Karpas-422 (cell line): ENCODE results near the gene CTCFL. TPM values are rescaled to one million over a fixed set of nuclear protein-coding genes. Genes with fewer than 3 reads are reported as not detected.
A peak's percentile ranks its signal among the peaks of the same experiment; 100 is the strongest.

Source experiments
- DNase-seq: peaks from one replicate; pipeline ENCODE4 v3.0.0-alpha.2; 2015
- H2AFZ ChIP-seq: fragments of 200-600 bp; sonication (generic); 2 replicates; pipeline ENCODE4 v1.6.1; 2014; ENCODE audit warnings: antibody characterized with exemption, low read length, mixed read lengths
- H3K27ac ChIP-seq: fragments of 200-600 bp; sonication (generic); 2 replicates; pipeline ENCODE4 v1.5.1; 2014; ENCODE audit warnings: mild to moderate bottlenecking, low read length, moderate library complexity
- H3K27me3 ChIP-seq: fragments of 200-600 bp; sonication (generic); 2 replicates; pipeline ENCODE4 v1.6.1; 2014; ENCODE audit warnings: low read length, mixed read lengths
- H3K36me3 ChIP-seq: fragments of 200-600 bp; sonication (generic); 2 replicates; pipeline ENCODE4 v1.6.1; 2014; ENCODE audit warnings: low read length, mixed read lengths; ENCODE audit not compliant: insufficient read depth
- H3K4me1 ChIP-seq: fragments of 200-600 bp; sonication (generic); 2 replicates; pipeline ENCODE4 v1.6.1; 2014; ENCODE audit warnings: mild to moderate bottlenecking, low read length, mixed read lengths
- H3K4me2 ChIP-seq: fragments of 200-600 bp; sonication (generic); 2 replicates; pipeline ENCODE4 v1.6.1; 2014; ENCODE audit warnings: low read length, low read depth, mild to moderate bottlenecking; ENCODE audit not compliant: poor library complexity, severe bottlenecking
- H3K4me3 ChIP-seq: fragments of 200-600 bp; sonication (generic); 2 replicates; pipeline ENCODE4 v1.5.1; 2014; ENCODE audit warnings: mild to moderate bottlenecking, antibody characterized with exemption, low read length, mixed read lengths
- H3K79me2 ChIP-seq: fragments of 200-600 bp; sonication (generic); 2 replicates; pipeline ENCODE4 v1.6.1; 2014; ENCODE audit warnings: mild to moderate bottlenecking, low read length, mixed read lengths
- H3K9ac ChIP-seq: fragments of 200-600 bp; sonication (generic); 2 replicates; pipeline ENCODE4 v1.6.0; 2014; ENCODE audit warnings: low read length
- H3K9me2 ChIP-seq: fragments of 200-600 bp; sonication (generic), shearing (Covaris generic); replicated peaks from 2 replicates; pipeline ENCODE4 v1.6.0; 2014; ENCODE audit warnings: mild to moderate bottlenecking, low read length, moderate library complexity; ENCODE audit not compliant: insufficient read depth
- H3K9me3 ChIP-seq: fragments of 300-700, 200-600 bp; sonication (generic); 2 replicates; pipeline ENCODE4 v1.6.1; 2014; ENCODE audit warnings: low read length, mixed read lengths
- H4K20me1 ChIP-seq: fragments of 200-600 bp; sonication (generic); 2 replicates; pipeline ENCODE4 v1.6.1; 2014; ENCODE audit warnings: mild to moderate bottlenecking, antibody characterized with exemption, low read length, low read depth; ENCODE audit not compliant: insufficient read depth
- total RNA-seq: library from RNA; depleted of rRNA; stranded (reverse); fragments of >200 nt; shearing (Covaris generic); gene quantifications from 2 replicates; pipeline ENCODE4 v1.2.3, GENCODE V29; 2014; ENCODE audit warnings: low replicate concordance

Gene CTCFL
- total RNA-seq, 1 experiment from 2014 or later = not detected

DNA sequence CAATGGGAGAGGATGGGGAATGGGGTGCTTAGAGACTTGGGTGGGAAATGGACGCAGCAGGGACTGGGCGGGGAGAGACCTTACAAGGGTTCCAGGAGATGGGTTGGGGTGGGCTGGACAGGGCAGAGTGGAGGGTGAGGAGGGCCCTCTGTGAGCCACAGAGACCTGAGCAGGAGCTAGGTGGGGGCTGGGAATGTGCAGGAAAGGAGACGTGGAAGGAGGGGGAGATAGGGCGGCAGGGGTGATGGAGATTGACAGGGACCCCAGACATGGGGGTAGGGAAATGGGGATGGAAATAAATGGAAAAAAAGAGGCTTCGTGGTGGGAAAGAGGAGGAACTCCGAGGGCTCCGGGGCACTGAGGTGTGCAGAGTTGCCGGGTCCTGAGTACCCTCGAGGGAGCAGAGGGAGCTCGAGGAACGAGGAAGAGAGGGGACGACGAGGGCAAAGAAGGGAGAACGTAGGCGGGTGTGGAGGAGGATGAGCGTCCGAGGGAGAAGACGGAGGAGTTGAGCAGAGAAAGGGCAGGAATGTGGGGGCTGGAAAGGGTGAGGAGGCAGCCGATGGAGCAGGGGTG lies 2.0 kb upstream of the CTCFL start:
- Histone ChIP-seq H2AFZ (no peak overlapping the region), H3K36me3 (no peaks in the 10 kb centered on the region), H3K9me3 (no peaks in the 10 kb centered on the region), H3K4me3 (no peak overlapping the region), H3K27me3 (no peaks in the 10 kb centered on the region), H3K79me2 (no peaks in the 10 kb centered on the region), H3K9me2 (no peaks in the 10 kb centered on the region), H3K4me1 (peaks cover 15% of the 10 kb centered on the region), H3K9ac (no peak overlapping the region), H3K4me2 (no peak overlapping the region), H3K27ac (no peak overlapping the region), H4K20me1 (0 out of 2 replicates have a peak, but pooled peaks cover 5% of the 10 kb centered on the region)
- DNase-seq = no peak

DNA sequence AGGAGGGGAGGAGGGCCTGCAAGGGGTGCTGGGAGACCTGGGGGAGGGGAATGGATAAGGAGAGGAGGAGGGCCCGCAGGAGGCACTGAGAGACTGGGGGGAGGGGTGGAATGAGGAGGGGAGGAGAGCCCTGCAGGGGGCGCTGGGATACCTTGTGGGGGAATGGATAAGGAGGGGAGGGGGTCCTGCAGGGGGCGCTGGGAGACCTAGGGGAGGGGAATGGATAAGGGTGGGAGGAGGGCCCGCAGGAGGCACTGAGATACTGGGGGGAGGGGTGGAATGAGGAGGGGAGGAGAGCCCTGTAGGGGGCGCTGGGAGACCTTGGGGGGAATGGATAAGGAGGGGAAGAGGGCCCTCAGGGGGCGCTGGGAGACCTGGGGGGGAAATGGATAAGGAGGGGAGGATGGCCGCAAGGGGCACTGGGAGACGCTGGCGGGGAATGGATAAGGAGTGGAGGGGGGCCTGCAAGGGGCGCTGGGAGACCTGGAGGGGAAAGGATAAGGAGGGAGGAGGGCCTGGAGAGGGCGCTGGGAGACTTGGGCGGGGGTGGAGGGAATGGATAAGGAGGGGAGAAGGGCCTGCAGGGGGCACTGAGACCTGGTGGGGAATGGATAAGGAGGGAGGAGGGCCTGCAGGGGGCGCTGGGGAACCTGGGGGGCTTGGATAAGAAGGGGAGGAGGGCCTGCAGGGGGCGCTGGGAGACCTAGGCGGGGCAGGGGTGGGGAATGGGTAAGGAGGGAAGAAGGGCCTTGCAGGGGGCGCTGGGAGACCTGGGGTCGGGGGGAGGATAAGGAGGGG lies 1.3 kb upstream of the CTCFL start:
- Histone ChIP-seq H3K36me3 (no peaks in the 10 kb centered on the region), H3K27me3 (no peaks in the 10 kb centered on the region), H3K4me1 (peaks cover 21% of the 10 kb centered on the region), H3K4me3 (no peak overlapping the region), H3K9me3 (no peaks in the 10 kb centered on the region), H2AFZ (no peak overlapping the region), H4K20me1 (0 out of 2 replicates have a peak, but pooled peaks cover 5% of the 10 kb centered on the region), H3K9ac (no peak overlapping the region), H3K79me2 (no peaks in the 10 kb centered on the region), H3K4me2 (no peak overlapping the region), H3K27ac (no peak overlapping the region), H3K9me2 (no peaks in the 10 kb centered on the region)
- peak; percentile 91 for DNase-seq

DNA sequence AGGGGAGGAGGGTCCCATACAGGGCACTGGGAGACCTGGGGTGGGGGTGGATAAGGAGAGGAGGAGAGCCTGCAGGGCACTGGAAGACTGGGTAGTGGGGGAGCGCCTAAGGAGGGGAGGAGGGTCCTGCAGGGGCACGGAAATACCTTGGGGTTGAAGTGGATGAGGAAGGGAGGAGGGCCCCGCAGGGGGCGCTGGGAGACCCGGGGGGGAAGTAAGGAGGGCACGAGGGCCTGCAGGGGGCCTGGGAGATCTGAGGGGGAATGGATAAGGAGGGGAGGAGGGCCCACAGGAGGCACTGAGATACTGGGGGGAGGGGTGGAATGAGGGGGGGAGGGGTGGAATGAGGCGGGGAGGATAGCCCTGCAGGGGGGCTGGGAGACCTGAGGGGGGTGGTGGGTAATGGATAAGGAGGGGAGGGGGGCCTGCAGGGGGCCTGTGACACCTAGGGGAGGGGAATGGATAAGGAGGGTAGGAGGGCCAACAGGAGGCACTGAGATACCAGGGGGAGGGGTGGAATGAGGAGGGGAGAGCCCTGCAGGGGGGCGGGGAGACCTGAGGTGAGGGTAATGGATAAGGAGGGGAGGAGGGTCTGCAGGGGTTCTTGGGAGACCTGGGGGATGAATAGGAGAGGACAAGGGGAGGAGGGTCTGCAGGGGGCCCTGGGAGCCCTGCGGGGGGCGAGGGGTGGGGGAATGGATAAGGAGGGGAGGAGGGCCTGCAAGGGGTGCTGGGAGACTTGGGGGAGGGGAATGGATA lies 567 bp upstream of the CTCFL start:
- H3K9me2 ChIP-seq = no peaks in the 10 kb centered on the region

DNA sequence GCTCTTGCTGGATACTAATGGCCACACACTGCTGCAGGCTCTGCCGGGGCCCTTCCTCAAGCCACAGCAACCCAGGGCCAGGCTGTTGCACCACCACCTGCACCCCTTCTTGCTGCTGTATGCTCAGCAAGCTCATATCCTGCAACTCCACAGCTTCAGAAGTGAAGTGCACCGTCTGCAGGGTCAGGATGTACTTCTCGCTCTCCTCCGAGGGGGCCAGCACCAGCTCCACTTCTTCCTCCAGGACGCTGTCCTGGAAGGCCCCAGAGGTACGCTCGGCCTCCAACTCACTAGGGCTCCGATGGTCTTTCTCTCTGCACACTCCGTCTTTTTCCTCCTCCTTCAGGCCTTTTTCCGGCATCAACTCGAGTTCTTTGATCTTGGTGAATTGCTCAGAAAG lies 1.2 kb downstream of the CTCFL start:
- Histone ChIP-seq H3K9me3 (no peaks in the 10 kb centered on the region), H3K4me3 (no peak overlapping the region), H2AFZ (no peak overlapping the region), H3K79me2 (no peaks in the 10 kb centered on the region), H3K27me3 (no peaks in the 10 kb centered on the region), H3K4me1 (peaks cover 21% of the 10 kb centered on the region), H4K20me1 (no peaks in the 10 kb centered on the region), H3K27ac (no peak overlapping the region), H3K4me2 (no peak overlapping the region), H3K36me3 (no peaks in the 10 kb centered on the region), H3K9ac (no peak overlapping the region), H3K9me2 (no peaks in the 10 kb centered on the region)
- DNase-seq = no peak

More for the DNA sequence above, 567 bp upstream of the CTCFL start:
- Histone ChIP-seq H3K4me3 (no peak overlapping the region), H3K27me3 (no peaks in the 10 kb centered on the region), H2AFZ (no peak overlapping the region), H3K36me3 (no peaks in the 10 kb centered on the region), H3K4me1 (peaks cover 21% of the 10 kb centered on the region), H3K9me3 (no peaks in the 10 kb centered on the region), H4K20me1 (0 out of 2 replicates have a peak, but pooled peaks cover 5% of the 10 kb centered on the region), H3K27ac (no peak overlapping the region), H3K9ac (no peak overlapping the region), H3K79me2 (no peaks in the 10 kb centered on the region), H3K4me2 (no peak overlapping the region)
- DNase-seq = no peak

DNA sequence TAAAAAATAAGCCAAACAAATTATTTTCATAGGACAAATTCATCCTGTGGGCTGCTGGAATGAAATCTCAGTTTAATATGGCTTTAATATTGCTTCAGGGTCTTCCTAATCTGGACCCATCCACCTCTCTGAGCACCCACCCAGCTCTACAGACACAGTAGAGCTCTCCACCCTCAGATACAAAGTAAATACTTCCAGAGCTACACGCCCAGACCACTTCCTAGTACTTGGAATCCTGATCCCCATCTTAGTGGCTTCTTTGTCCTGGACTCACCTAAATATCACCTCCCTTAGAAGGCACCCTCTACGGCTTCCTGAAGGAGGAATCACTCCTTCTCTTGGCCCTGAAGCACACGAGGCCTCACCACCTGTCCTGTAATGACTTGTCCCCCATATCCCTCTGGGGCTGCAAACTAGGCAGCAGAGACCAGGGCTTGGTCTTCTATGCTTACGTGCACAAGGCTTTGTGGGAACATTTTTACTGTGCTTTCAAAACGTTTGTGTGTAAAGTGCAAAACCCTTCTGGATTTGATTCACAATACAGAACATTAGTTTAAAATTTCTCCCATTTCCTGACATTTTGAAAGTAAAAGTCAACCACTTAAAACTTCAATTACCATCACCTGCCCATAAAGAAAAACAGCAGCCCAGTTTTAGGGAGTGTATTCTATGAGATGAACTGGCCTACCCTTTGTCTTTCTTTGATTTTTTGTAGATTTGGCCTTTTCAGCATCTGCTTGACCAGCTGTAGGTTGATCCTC lies 2.4 kb downstream of the CTCFL start:
- H3K9me2 ChIP-seq = no peaks in the 10 kb centered on the region
- H3K27ac ChIP-seq = peak overlapping the region; percentile 65
- peak overlapping the region; percentile 38; the same call in 1 of the 2 replicates for H2AFZ ChIP-seq
- H3K36me3 ChIP-seq = no peaks in the 10 kb centered on the region
- peak overlapping the region; percentile 39 for H3K4me2 ChIP-seq
- H3K9me3 ChIP-seq = no peaks in the 10 kb centered on the region
- no peaks in the 10 kb centered on the region for H3K79me2 ChIP-seq
- H3K27me3 ChIP-seq = no peaks in the 10 kb centered on the region
- no peak for DNase-seq
- H3K9ac ChIP-seq = peak overlapping the region; percentile 33; the same call in 1 of the 2 replicates
- no peaks in the 10 kb centered on the region for H4K20me1 ChIP-seq
- no peak overlapping the region for H3K4me3 ChIP-seq
- peaks cover 21% of the 10 kb centered on the region for H3K4me1 ChIP-seq

DNA sequence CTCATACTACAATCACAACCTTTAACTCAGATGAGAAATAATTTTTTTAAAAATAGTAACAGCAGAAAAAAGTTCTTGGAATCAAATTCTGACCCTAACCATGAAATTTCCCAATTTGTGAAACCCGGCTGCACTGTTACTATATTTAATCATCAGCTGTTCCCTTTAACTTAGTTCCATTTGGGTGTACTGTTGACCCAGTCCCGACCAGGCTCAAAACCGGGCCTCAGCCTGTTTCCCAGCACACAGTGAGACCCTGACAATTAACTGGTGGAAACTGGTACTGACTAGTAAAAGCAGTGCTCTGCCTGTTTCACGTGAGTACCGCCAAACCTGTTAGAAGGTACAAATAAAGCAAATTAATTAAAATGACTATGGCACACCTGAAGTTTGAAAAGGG lies 7.0 kb downstream of the CTCFL start:
- Histone ChIP-seq H3K9ac (no peak overlapping the region), H3K4me2 (no peak overlapping the region), H3K9me2 (no peaks in the 10 kb centered on the region), H4K20me1 (no peaks in the 10 kb centered on the region), H3K36me3 (peaks cover 3% of the 10 kb centered on the region; the same call in 1 of the 2 replicates), H3K79me2 (no peaks in the 10 kb centered on the region), H3K27me3 (no peaks in the 10 kb centered on the region), H3K4me3 (no peak overlapping the region), H3K4me1 (peaks cover 16% of the 10 kb centered on the region), H2AFZ (no peak overlapping the region), H3K27ac (no peak overlapping the region), H3K9me3 (no peaks in the 10 kb centered on the region)
- no peak for DNase-seq

DNA sequence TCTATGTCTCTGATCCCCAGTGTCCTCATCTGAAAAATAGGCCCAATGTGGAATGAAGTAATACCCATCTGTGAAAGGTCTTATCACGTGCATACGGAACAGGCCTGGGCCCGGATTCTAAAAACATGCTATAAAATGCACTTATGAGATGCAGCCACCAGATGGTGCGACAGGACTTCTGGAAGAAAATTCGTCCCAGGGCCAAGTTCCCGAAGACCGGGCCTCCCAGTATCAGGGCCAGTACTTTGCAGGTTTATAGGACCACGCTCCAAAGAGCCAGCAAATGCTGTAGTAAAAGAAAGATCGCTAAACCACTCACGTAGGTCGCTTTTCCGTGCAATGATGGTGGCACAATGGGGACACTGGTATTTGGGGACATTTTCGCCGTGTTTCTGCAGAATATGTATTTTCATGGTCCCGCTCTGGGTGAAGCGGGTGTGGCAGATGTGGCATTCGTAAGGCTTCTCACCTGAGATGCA lies 10.6 kb downstream of the CTCFL start:
- peak; percentile 63 for DNase-seq
- H2AFZ ChIP-seq = no peak overlapping the region
- H3K9me3 ChIP-seq = no peaks in the 10 kb centered on the region

More for the DNA sequence above, 10.6 kb downstream of the CTCFL start:
- Histone ChIP-seq H4K20me1 (no peaks in the 10 kb centered on the region), H3K4me1 (0 out of 2 replicates have a peak, but pooled peaks cover 3% of the 10 kb centered on the region), H3K27ac (no peak overlapping the region), H3K79me2 (peaks cover 5% of the 10 kb centered on the region; the same call in 1 of the 2 replicates), H3K9me2 (no peaks in the 10 kb centered on the region), H3K4me3 (no peak overlapping the region), H3K27me3 (no peaks in the 10 kb centered on the region), H3K4me2 (no peak overlapping the region), H3K36me3 (peaks cover 8% of the 10 kb centered on the region; the same call in 1 of the 2 replicates), H3K9ac (no peak overlapping the region)
